ENCODE data around the gene CEP112. TPM values are rescaled to one million over a fixed set of nuclear protein-coding genes. Genes with fewer than 3 reads are reported as not detected.
A peak's percentile ranks its signal among the peaks of the same experiment; 100 is the strongest.

Gene CEP112
- total RNA-seq, 1 donor from 2014 or later: 13.9 TPM

DNA sequence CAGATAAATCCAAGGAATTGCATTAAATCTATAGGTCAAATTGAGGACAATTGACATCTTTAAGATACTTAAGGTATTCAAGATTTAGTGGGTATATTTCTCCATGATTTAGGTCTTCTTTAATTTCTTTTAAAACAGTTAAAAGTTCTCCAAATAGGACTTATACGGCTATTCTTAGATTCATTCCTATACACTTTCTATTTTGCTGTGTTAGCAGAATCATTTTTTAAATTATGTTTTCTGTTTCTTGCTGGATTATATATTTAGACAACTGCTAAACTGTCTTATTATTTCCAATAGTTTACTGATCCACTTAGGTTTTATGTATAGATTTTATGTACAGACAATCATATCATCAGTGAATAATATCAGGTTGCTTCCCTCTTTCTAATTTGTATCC lies 404.4 kb downstream of the CEP112 start:
- H3K27ac Mint-ChIP-seq (ENCODE audit: unreplicated experiment): no peak overlapping the region
- FAIRE-seq (peak; percentile 26), DNase-seq (ENCODE audit: low read depth) (no peak)
- H4K20me1 ChIP-seq (ENCODE audit: insufficient read depth, low read length): no peaks in the 10 kb centered on the region
- H3K4me3 ChIP-seq (ENCODE audit: insufficient read depth, low read depth, low read length): no peak overlapping the region
- peaks cover 18% of the 10 kb centered on the region for H3K4me1 ChIP-seq (ENCODE audit: insufficient read depth, low read length)
- no peak overlapping the region for H3K4me3 Mint-ChIP-seq (ENCODE audit: unreplicated experiment)
- peaks cover 22% of the 10 kb centered on the region for H3K4me1 Mint-ChIP-seq (ENCODE audit: low read depth, unreplicated experiment)
- no peaks in the 10 kb centered on the region for H3K79me2 ChIP-seq (ENCODE audit: insufficient read depth, low read length)
- no peaks in the 10 kb centered on the region for H3K36me3 ChIP-seq (ENCODE audit: insufficient read depth, low read length)
- H3K27ac ChIP-seq (ENCODE audit: low read depth, low read length): no peak overlapping the region
- TF ChIP-seq, protein P1, sequence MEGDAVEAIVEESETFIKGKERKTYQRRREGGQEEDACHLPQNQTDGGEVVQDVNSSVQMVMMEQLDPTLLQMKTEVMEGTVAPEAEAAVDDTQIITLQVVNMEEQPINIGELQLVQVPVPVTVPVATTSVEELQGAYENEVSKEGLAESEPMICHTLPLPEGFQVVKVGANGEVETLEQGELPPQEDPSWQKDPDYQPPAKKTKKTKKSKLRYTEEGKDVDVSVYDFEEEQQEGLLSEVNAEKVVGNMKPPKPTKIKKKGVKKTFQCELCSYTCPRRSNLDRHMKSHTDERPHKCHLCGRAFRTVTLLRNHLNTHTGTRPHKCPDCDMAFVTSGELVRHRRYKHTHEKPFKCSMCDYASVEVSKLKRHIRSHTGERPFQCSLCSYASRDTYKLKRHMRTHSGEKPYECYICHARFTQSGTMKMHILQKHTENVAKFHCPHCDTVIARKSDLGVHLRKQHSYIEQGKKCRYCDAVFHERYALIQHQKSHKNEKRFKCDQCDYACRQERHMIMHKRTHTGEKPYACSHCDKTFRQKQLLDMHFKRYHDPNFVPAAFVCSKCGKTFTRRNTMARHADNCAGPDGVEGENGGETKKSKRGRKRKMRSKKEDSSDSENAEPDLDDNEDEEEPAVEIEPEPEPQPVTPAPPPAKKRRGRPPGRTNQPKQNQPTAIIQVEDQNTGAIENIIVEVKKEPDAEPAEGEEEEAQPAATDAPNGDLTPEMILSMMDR (IDR thresholded peaks at IDR 0.05; ENCODE audit: insufficient read depth, low read depth, low read length): no peak
- no peak for TF ChIP-seq EZH2 (IDR thresholded peaks at IDR 0.05; ENCODE audit: insufficient read depth, low read length)
- no peaks in the 10 kb centered on the region for H3K36me3 Mint-ChIP-seq (ENCODE audit: low read depth, unreplicated experiment)
- no peaks in the 10 kb centered on the region for H3K27me3 ChIP-seq (ENCODE audit: insufficient read depth, low read length)
- H3K9ac ChIP-seq (ENCODE audit: low read length): no peak overlapping the region
- H3K27me3 Mint-ChIP-seq (ENCODE audit: low read depth, unreplicated experiment): no peaks in the 10 kb centered on the region
- no peaks in the 10 kb centered on the region for H3K9me3 ChIP-seq (ENCODE audit: insufficient read depth, low read depth, low read length)
- H2AFZ ChIP-seq (ENCODE audit: low read depth, low read length): no peak overlapping the region
- no peak overlapping the region for H3K4me2 ChIP-seq (ENCODE audit: low read length)
- peaks cover 1% of the 10 kb centered on the region for H3K9me3 Mint-ChIP-seq (ENCODE audit: unreplicated experiment)

DNA sequence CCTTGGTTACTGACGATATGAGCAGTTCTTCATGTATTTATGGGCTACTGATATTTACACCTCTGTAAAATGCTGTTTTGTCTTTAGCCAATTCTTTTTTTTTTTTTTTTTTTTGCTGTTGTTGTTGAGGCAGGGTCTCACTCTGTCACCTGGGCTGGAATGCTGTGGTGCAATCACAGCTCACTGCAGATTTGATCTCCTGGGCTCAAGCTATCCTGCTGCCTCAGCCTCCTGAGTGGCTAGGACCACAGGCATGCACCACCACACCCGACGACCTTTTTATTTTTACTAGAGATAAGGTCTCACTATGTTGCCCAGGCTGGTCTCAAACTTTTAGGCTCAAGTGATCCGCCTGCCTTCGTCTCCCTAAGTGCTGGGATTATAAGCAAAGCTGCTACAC lies 405.5 kb downstream of the CEP112 start:
- no peak overlapping the region for H3K27ac ChIP-seq (ENCODE audit: low read depth, low read length)
- H3K4me1 ChIP-seq (ENCODE audit: insufficient read depth, low read length): peaks cover 18% of the 10 kb centered on the region
- TF ChIP-seq, protein P1 (IDR thresholded peaks at IDR 0.05; ENCODE audit: insufficient read depth, low read depth, low read length): no peak
- no peak for TF ChIP-seq EZH2 (IDR thresholded peaks at IDR 0.05; ENCODE audit: insufficient read depth, low read length)
- no peak overlapping the region for H3K4me3 Mint-ChIP-seq (ENCODE audit: unreplicated experiment)
- peaks cover 7% of the 10 kb centered on the region for H3K9me3 Mint-ChIP-seq (ENCODE audit: unreplicated experiment)
- H3K9ac ChIP-seq (ENCODE audit: low read length): no peak overlapping the region
- H3K27me3 ChIP-seq (ENCODE audit: insufficient read depth, low read length): no peaks in the 10 kb centered on the region
- no peak overlapping the region for H3K4me2 ChIP-seq (ENCODE audit: low read length)
- no peak overlapping the region for H2AFZ ChIP-seq (ENCODE audit: low read depth, low read length)
- DNase-seq (ENCODE audit: low read depth) (no peak), FAIRE-seq (no peak)
- no peaks in the 10 kb centered on the region for H3K79me2 ChIP-seq (ENCODE audit: insufficient read depth, low read length)
- no peaks in the 10 kb centered on the region for H3K36me3 Mint-ChIP-seq (ENCODE audit: low read depth, unreplicated experiment)
- no peaks in the 10 kb centered on the region for H3K36me3 ChIP-seq (ENCODE audit: insufficient read depth, low read length)
- H3K4me3 ChIP-seq (ENCODE audit: insufficient read depth, low read depth, low read length): no peak overlapping the region
- H4K20me1 ChIP-seq (ENCODE audit: insufficient read depth, low read length): no peaks in the 10 kb centered on the region
- no peaks in the 10 kb centered on the region for H3K9me3 ChIP-seq (ENCODE audit: insufficient read depth, low read depth, low read length)
- no peak overlapping the region for H3K27ac Mint-ChIP-seq (ENCODE audit: unreplicated experiment)
- no peaks in the 10 kb centered on the region for H3K27me3 Mint-ChIP-seq (ENCODE audit: low read depth, unreplicated experiment)
- H3K4me1 Mint-ChIP-seq (ENCODE audit: low read depth, unreplicated experiment): peaks cover 26% of the 10 kb centered on the region

DNA sequence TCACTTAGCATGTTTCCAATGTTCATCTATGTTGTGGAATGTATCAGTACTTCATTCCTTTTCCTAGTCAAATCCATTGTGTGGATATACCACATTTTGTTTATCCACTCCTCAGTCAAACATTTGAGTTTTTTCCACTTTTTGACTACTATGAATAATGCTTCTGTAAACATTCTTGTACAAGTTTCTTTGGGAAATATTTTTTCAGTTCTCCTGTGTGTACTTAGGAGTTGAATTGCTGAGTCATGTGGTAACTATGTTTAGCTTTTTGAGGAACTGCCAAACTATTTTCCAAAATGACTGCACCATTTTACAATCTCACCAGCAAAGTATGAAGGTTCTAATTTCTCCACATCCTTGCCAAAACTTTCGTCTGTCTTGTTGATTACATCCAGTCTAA lies 406.8 kb downstream of the CEP112 start:
- peaks cover 26% of the 10 kb centered on the region for H3K4me1 Mint-ChIP-seq (ENCODE audit: low read depth, unreplicated experiment)
- peak overlapping the region; percentile 77 for H3K27ac Mint-ChIP-seq (ENCODE audit: unreplicated experiment)
- peak overlapping the region; percentile 50 for H3K9ac ChIP-seq (ENCODE audit: low read length)
- H3K36me3 Mint-ChIP-seq (ENCODE audit: low read depth, unreplicated experiment): no peaks in the 10 kb centered on the region
- TF ChIP-seq, protein P1 (IDR thresholded peaks at IDR 0.05; ENCODE audit: insufficient read depth, low read depth, low read length): no peak
- no peak for TF ChIP-seq EZH2 (IDR thresholded peaks at IDR 0.05; ENCODE audit: insufficient read depth, low read length)
- no peaks in the 10 kb centered on the region for H3K27me3 ChIP-seq (ENCODE audit: insufficient read depth, low read length)
- no peak overlapping the region for H2AFZ ChIP-seq (ENCODE audit: low read depth, low read length)
- no peaks in the 10 kb centered on the region for H3K36me3 ChIP-seq (ENCODE audit: insufficient read depth, low read length)
- no peaks in the 10 kb centered on the region for H3K27me3 Mint-ChIP-seq (ENCODE audit: low read depth, unreplicated experiment)
- no peaks in the 10 kb centered on the region for H3K79me2 ChIP-seq (ENCODE audit: insufficient read depth, low read length)
- no peaks in the 10 kb centered on the region for H4K20me1 ChIP-seq (ENCODE audit: insufficient read depth, low read length)
- no peak overlapping the region for H3K4me3 Mint-ChIP-seq (ENCODE audit: unreplicated experiment)
- H3K27ac ChIP-seq (ENCODE audit: low read depth, low read length): peak overlapping the region; percentile 89
- H3K4me2 ChIP-seq (ENCODE audit: low read length): peak overlapping the region; percentile 69
- FAIRE-seq: peak; percentile 100
- H3K4me1 ChIP-seq (ENCODE audit: insufficient read depth, low read length): peaks cover 18% of the 10 kb centered on the region
- no peaks in the 10 kb centered on the region for H3K9me3 ChIP-seq (ENCODE audit: insufficient read depth, low read depth, low read length)
- H3K9me3 Mint-ChIP-seq (ENCODE audit: unreplicated experiment): peaks cover 7% of the 10 kb centered on the region
- peak; percentile 98 for DNase-seq (ENCODE audit: low read depth)
- H3K4me3 ChIP-seq (ENCODE audit: insufficient read depth, low read depth, low read length): no peak overlapping the region

All from astrocyte (in vitro differentiated cells and primary cell).